GM12892 (cell line): Measurements from ENCODE around the gene CGREF1.

Experiments
- DNase-seq: peaks from one replicate; pipeline ENCODE4 v3.0.0; 2011; ENCODE audit not compliant: insufficient read length
- FAIRE-seq: peaks from 2 replicates; lab custom pipeline; 2011; peaks lifted over from hg19 to GRCh38; lab: Jason Lieb, UNC
- POLR2A ChIP-seq: IDR thresholded peaks from 2 replicates; pipeline ENCODE4 v1.6.1; 2011; ENCODE audit warnings: low read depth, low read length, control low read depth
- POLR2AphosphoS5 ChIP-seq: IDR thresholded peaks from 2 replicates; pipeline ENCODE4 v1.6.1; 2011; ENCODE audit warnings: low read depth, low read length, control low read depth
- TAF1 ChIP-seq: IDR thresholded peaks from 2 replicates; pipeline ENCODE4 v1.6.1; 2011; ENCODE audit warnings: low read depth, mild to moderate bottlenecking, control low read depth, low read length, borderline replicate concordance

Gene CGREF1

DNA sequence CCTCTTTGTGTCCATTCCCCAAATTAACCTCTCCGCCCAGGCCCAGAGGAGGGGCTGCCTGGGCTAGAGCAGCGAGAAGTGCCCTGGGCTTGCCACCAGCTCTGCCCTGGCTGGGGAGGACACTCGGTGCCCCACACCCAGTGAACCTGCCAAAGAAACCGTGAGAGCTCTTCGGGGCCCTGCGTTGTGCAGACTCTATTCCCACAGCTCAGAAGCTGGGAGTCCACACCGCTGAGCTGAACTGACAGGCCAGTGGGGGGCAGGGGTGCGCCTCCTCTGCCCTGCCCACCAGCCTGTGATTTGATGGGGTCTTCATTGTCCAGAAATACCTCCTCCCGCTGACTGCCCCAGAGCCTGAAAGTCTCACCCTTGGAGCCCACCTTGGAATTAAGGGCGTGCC, 18.9 kb downstream of the CGREF1 start:
- DNase-seq (no peak), FAIRE-seq (no peak)
- TF ChIP-seq TAF1 (no peak), POLR2AphosphoS5 (no peak), POLR2A (no peak)

DNA sequence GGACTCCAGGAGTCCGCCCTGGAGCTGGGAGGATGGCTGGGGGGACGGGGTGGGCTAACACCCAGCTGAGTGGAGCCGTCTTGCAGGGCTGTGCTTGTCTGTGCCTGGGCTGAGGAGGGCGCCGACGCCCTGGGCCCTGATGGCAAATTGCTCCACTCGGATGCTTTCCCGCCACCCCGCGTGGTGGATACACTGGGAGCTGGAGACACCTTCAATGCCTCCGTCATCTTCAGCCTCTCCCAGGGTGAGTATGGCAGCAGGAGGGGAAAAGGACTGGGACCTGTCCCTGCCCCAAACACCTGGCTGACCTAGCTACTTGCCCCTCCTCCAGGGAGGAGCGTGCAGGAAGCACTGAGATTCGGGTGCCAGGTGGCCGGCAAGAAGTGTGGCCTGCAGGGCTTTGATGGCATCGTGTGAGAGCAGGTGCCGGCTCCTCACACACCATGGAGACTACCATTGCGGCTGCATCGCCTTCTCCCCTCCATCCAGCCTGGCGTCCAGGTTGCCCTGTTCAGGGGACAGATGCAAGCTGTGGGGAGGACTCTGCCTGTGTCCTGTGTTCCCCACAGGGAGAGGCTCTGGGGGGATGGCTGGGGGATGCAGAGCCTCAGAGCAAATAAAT, 19.5 kb downstream of the CGREF1 start:
- no peak for DNase-seq
- TF ChIP-seq POLR2A (no peak), TAF1 (no peak), POLR2AphosphoS5 (no peak)
- no peak for FAIRE-seq

DNA sequence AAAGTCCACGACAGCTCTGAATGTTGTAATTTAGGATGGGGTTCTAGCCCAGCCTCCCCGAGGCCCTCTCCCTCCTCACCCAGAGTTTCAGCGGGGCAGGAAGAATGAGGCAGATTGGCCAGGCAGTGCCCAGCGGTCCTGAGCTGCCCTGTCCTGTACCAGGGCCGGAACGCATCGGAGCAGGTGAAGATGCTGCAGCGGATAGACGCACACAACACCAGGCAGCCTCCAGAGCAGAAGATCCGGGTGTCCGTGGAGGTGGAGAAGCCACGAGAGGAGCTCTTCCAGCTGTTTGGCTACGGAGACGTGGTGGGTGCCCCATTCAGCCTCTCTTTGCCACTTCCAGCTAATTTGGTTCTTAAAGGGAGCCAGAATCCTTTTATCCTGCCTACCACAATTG, 21.6 kb downstream of the CGREF1 start:
- no peak for TF ChIP-seq POLR2AphosphoS5
- TF ChIP-seq TAF1: no peak
- TF ChIP-seq POLR2A: no peak
- DNase-seq: no peak
- no peak for FAIRE-seq

DNA sequence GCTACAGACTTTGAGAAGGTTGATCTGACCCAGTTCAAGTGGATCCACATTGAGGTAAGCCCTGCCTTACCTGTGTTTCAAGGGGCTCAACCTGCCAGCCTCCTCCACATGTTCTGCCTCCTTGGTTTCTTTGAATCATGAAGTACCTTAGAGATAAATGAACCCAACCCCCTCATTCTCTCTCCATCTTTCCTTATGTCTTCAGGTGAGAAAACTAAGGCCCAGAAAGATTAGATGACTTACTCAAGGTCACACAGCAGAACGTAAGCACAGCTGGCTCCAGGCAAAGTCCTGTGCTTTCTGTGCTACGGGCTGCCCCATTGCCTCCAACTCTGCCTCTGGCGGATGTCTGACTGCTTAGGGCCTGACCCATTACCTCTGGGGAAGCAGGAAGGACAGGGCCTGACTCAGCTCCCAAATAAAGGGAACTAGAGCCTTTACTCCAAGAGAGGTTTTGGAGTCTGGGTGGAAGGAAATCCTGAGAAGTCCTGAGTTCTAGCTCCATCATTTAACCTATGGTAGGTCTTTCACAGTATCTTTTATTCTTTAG, 22.1 kb downstream of the CGREF1 start:
- FAIRE-seq: no peak

DNA sequence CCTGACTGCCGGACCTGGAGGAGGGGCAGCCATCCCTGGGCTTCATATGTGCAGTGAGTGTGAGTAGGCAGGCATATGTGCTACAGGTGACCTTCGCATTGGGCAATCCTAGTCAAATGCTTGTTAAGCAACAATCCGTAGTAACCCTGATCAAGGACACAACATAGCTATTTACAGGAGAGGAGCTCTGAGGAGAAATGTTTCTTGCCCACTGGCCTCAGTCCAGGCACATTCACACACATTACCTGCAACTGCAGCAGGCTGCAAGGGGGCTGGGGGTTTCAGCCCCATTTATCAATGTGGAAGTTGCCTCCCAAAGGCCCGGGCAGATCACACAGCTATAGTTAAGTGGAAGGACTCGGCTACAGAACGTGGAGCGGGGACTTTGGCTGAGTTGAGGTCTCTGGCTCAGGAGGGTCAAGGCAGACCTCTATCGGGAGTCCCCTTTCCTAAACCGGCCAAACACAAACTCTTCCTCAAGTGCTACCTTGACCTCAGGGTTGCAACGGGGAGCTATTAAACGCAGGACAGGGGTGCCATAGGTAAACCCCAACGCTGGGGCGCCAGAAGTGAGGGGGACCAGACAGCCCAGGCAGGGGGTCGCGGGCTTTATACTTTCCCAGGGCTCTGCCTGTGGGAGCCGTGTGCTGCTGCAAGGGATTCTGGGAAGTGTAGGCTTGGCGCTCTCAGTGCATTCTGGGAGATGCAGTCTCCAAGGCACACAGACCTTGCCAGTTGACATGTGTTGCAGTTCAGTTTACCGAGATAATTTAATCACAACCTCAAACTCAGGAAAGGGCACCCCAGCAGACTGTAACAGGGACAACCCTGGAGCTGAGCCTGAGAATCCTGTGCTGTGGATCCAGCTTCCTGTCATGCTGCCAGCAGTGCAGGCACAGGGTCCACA, 22.9 kb downstream of the CGREF1 start:
- FAIRE-seq (peak; percentile 89), DNase-seq (peak; percentile 81)

More for the DNA sequence above, 22.1 kb downstream of the CGREF1 start:
- DNase-seq: no peak
- no peak for TF ChIP-seq POLR2AphosphoS5
- TF ChIP-seq TAF1: no peak
- TF ChIP-seq POLR2A: no peak

DNA sequence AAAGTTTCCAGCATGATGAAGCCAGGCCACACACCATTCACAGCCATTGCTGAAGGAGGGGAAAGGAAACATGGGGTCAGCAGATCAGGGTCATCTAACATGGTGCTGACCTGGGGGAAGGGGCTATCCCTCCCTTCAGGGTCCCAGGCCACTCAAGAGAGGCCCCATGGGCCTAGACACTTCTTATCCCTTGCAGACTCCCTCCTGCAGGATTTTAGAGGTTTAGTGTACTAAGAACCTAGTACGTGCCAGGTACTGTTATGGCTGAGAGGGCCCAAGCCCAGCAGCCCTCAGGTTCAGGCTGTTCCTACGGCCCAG, 23.5 kb downstream of the CGREF1 start:
- FAIRE-seq: no peak
- TF ChIP-seq TAF1 (no peak), POLR2AphosphoS5 (no peak), POLR2A (no peak)
- no peak for DNase-seq

More for the DNA sequence above, 22.9 kb downstream of the CGREF1 start:
- TF ChIP-seq POLR2A: no peak
- TF ChIP-seq TAF1: no peak
- no peak for TF ChIP-seq POLR2AphosphoS5

DNA sequence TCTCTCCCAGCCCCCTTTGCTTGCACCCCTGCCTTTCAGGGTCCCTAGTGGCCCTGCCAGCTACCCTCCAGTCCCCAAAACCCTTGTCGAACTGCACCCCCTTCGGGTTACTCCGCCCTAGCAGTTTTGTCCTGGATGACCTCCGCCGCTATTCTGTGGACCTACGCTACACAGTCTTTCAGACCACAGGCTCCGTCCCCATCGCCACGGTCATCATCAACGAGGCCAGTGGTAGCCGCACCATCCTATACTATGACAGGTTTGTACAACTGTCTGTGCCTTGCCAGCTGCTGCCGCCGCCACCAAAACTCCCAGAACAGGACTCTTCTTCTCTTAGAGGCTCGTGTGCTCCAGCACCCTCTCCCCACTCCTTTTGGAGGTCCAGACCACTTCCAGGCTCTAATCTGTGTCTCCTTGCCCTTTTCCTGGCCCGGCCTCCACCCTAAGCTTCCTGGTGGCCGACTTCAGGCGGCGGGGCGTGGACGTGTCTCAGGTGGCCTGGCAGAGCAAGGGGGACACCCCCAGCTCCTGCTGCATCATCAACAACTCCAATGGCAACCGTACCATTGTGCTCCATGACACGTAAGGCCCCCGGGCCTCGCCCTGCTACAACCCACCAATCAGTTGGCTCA, 24.5 kb downstream of the CGREF1 start:
- DNase-seq (no peak), FAIRE-seq (no peak)
- TF ChIP-seq POLR2AphosphoS5: no peak
- TF ChIP-seq POLR2A: no peak
- TF ChIP-seq TAF1: no peak

DNA sequence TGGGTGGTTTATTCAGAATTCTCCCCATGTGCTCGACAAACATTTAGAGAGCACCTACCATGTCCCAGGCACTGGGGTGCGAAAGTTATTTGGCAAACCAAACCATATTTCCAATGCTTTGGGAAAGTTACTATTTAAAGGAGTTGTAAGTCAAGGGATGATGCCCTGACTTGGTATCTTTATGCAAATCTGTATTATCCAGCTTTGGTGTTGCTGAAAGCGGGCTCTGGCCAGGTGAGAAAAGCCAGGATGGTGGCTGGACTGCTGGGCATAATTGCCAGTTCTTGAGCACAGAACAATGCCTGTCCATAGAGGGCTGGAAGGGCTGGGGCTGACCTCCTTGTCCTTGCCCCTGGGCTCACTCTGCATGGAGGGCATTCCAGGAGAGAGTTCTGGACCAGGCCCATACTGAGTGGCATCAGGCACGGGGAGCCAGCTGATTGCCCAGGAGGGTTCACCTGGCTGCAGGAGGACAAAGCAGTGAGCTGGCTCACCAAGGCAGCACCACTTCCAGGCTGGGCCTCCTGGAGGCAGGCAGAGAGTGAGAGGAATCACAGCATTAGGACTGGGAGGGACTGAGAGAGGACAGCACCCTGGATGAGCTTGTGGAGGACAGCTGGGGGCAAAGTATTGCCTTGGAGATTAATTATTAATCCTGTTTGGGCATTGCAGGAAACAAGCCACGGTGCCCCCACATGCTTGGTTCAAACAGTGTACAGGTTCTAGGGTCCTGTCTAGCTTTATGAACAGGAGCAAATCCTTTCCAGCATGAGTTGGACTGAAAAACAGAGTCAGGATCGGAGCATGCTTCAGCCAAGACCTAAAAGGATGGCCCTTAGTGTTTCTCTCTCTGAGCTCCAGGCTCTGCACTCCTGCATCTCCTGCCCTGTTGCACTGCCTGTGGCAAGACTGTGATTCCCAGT, 25.2 kb downstream of the CGREF1 start:
- TF ChIP-seq POLR2AphosphoS5: no peak
- TF ChIP-seq TAF1: no peak
- TF ChIP-seq POLR2A: no peak
- DNase-seq: no peak
- FAIRE-seq: no peak

DNA sequence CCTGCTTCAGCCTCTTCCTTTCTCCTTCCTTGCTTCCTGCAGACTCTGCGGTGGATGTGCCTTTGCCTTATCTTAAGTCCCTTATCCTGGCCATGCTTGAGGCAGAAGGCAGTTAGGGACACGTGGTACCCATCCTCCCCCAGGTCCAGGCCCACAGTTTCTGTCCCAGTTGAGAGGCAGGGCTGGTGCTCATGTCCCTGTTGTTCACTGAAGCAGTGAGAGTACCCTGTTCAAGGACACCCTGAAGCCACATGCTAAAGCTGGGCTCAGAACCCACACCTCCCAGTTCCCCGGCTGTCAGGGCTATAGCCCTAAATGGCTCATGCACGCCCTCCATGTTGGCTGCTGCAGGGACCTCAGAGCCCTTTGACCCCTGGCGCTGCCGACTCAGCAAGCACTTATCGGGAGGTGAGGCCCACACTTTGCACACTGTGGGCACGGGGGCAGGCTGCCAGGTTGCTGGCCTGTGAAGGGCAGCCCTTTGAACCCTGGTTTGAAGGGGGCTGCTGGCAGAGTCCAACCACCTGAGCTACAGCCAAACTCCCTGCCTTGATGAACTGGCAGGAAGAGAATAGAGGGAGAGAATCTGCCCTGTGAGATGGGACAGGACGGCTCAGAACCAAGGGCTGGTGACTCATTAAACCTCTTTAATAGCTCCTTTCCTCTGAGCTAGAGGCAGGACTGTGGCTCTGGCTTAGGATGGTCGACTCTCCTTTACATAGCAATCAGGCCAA, 26.1 kb downstream of the CGREF1 start:
- no peak for TF ChIP-seq POLR2A
- no peak for TF ChIP-seq POLR2AphosphoS5
- TF ChIP-seq TAF1: no peak
- no peak for FAIRE-seq

More for the DNA sequence above, 26.1 kb downstream of the CGREF1 start:
- DNase-seq: no peak
